ENCODE measurements around the gene CDH22.
A peak's percentile ranks its signal among the peaks of the same experiment; 100 is the strongest.

The CDH22 gene

GRCh38 chr20:46133886-46134654, 174.2 kb downstream of the CDH22 start:
- no peak for DNase-seq

- peak; percentile 37 for DNase-seq
These were observed 175.6 kb downstream of the CDH22 start for GRCh38 chr20:46132705-46133120.

GRCh38 chr20:46131396-46131795, 176.9 kb downstream of the CDH22 start:
- DNase-seq, result no peak

GRCh38 chr20:46130534-46130933, 177.8 kb downstream of the CDH22 start:
- no peak for DNase-seq

- no peak for DNase-seq
These were observed 178.3 kb downstream of the CDH22 start for GRCh38 chr20:46129955-46130481.

- no peak for DNase-seq
These were observed 179.8 kb downstream of the CDH22 start for GRCh38 chr20:46128310-46129151.

- DNase-seq, result no peak
These were observed 180.8 kb downstream of the CDH22 start for GRCh38 chr20:46127396-46128010.

- DNase-seq, result no peak
These were observed 181.8 kb downstream of the CDH22 start for GRCh38 chr20:46126440-46127056.

All from NK-92 treated with Interleukin-12 subunit alpha and Interleukin-12 subunit beta, amount 100 ng/mL, for 24 hours (cell line).